ENCODE data around the gene ABHD10.

Gene ABHD10

DNA sequence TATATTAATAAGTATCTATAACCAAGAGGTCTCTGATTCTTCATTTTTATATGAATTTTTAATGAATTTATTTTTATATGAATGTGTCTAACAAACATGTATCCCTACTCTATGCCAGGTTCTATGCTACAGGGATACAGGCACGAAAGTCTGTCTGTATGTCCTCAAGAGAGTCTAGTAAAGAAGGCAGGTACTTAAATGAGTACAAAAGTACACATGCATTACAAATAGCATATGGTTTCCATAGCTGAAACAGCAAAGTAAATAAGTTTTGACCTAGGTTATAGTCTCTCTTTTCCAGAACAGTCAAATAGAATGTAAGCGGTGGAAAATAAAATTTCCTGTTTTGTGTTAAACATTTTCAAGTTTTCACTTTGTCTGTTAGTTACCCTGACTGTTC, 13.3 kb upstream of the ABHD10 start:
- H3K27ac ChIP-seq, result no peak overlapping the region
- TF ChIP-seq, protein P1, sequence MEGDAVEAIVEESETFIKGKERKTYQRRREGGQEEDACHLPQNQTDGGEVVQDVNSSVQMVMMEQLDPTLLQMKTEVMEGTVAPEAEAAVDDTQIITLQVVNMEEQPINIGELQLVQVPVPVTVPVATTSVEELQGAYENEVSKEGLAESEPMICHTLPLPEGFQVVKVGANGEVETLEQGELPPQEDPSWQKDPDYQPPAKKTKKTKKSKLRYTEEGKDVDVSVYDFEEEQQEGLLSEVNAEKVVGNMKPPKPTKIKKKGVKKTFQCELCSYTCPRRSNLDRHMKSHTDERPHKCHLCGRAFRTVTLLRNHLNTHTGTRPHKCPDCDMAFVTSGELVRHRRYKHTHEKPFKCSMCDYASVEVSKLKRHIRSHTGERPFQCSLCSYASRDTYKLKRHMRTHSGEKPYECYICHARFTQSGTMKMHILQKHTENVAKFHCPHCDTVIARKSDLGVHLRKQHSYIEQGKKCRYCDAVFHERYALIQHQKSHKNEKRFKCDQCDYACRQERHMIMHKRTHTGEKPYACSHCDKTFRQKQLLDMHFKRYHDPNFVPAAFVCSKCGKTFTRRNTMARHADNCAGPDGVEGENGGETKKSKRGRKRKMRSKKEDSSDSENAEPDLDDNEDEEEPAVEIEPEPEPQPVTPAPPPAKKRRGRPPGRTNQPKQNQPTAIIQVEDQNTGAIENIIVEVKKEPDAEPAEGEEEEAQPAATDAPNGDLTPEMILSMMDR (conservative IDR thresholded peaks at IDR 0.05), result no peak
- no peak for TF ChIP-seq ZFX (IDR thresholded peaks at IDR 0.05)

DNA sequence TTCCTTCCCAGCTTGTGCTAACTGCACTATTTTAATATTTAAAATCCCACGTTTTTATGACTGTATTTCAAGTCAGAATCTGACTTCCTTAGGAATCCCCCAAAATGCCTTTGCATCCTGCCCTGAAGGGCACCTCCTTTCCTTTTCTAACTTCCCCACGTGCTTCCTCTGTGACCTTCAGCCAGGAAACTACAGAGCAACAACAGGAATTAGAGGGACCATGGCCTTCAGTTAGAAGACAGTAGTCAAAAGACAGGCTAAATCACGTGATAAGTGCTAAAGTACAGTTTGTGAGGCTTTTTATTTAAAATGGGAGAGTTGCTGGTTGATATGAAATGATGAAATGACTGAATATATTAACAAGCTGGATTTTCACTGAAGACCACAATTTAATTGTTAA, 11.8 kb upstream of the ABHD10 start:
- TF ChIP-seq, protein P1 (conservative IDR thresholded peaks at IDR 0.05), result no peak
- no peak for TF ChIP-seq ZFX (IDR thresholded peaks at IDR 0.05)
- no peak overlapping the region for H3K27ac ChIP-seq

GRCh38 chr3:111967651-111968274, 11.1 kb upstream of the ABHD10 start:
- H3K27ac ChIP-seq, result no peak overlapping the region

DNA sequence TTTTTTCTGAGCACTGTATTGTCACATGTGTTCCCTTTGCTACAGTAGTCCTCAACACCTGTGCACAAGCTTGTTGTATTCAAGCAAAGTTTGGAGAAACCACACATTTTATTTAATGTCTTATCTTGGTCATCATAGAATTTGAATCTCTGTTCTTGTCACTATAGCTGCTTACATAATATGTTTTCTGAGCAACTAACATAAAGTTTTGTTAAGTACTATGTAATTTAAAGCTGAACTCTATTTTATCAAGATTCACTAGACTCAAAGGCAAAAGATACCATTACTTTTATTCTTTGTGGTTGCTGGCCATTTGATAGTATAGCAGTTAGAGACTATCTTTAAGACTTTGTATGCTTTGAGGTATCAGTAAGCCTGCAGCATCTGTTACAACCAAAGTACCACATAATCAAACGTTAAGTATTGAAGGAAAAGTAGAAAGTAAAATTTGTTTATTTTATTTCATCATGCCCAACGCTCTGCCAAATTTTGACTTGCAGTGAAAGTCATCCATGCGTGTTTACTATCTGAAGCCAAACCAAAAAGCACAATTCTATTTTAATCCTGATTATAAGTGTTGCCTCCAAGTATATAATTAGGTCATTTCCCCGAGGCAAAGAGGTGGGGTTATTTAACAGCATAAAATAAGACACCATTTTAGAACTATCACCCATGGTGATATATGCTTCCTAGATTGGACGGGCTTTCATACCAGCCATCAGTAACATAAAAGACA, 10.3 kb upstream of the ABHD10 start:
- no peak overlapping the region for H3K27ac ChIP-seq
- TF ChIP-seq, protein P1 (conservative IDR thresholded peaks at IDR 0.05), result no peak
- TF ChIP-seq ZFX (IDR thresholded peaks at IDR 0.05), result no peak

More at GRCh38 chr3:111967651-111968274, 11.1 kb upstream of the ABHD10 start:
- TF ChIP-seq ZFX (IDR thresholded peaks at IDR 0.05), result no peak
- TF ChIP-seq, protein P1 (conservative IDR thresholded peaks at IDR 0.05), result peak; percentile 86

DNA sequence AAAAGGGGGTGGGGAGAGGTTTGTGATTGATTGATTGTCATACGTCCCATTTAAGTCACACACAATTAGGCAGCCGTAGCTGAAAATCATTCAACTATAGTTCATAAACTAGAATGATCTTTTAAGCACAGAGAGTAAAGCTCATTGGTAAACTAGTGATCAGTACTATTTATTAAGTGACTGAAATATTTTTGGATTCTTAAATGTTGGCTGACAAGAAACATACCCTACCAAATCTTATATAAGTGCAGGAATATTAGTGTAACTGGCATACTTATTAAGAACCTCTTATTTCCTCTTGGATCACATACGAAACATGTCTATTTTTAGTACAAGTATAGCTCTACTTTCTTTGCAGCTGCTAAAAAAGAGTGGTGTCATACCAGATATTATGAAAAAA, 8.4 kb upstream of the ABHD10 start:
- no peak overlapping the region for H3K27ac ChIP-seq
- TF ChIP-seq, protein P1 (conservative IDR thresholded peaks at IDR 0.05), result no peak
- no peak for TF ChIP-seq ZFX (IDR thresholded peaks at IDR 0.05)

- no peak overlapping the region for H3K27ac ChIP-seq
- TF ChIP-seq, protein P1 (conservative IDR thresholded peaks at IDR 0.05), result no peak
- no peak for TF ChIP-seq ZFX (IDR thresholded peaks at IDR 0.05)
Measured at GRCh38 chr3:111971533-111972130, 7.2 kb upstream of the ABHD10 start.

DNA sequence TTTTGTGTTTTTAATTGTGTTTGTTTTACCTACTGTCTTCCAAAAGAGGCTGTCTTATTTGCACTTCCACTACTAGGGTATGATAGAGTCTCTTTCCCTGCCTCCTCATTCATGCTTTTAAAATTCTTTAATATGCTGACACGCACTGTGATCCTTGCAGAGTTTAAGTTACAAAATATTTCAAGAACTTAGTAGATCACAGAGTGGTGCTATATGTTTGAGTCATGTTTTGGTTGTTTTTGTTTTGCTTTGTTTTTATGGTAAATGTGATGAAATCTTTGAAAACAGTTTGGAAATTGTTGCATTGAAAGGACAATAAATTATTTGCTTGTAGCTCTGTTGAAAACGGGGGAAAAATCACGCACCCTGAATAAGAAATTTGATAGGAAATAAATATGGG, 5.9 kb upstream of the ABHD10 start:
- H3K27ac ChIP-seq, result no peak overlapping the region
- no peak for TF ChIP-seq ZFX (IDR thresholded peaks at IDR 0.05)
- TF ChIP-seq, protein P1 (conservative IDR thresholded peaks at IDR 0.05), result no peak
